Measurements from ENCODE around the gene RCSD1.
A peak's percentile ranks its signal among the peaks of the same experiment; 100 is the strongest.

Gene RCSD1

GRCh38 chr1:167631936-167632614 lies 2.0 kb downstream of the RCSD1 start:
- Histone ChIP-seq H3K27me3 (ENCODE audit: insufficient read depth, poor library complexity, severe bottlenecking) (no peaks in the 10 kb centered on the region), H3K27ac (replicated peaks) (peak overlapping the region; percentile 95), H3K4me3 (replicated peaks; ENCODE audit: insufficient read depth, low read length) (peak overlapping the region; percentile 65)

GRCh38 chr1:167633258-167633944 lies 3.4 kb downstream of the RCSD1 start:
- Histone ChIP-seq H3K27ac (replicated peaks) (peak overlapping the region; percentile 59), H3K4me3 (replicated peaks; ENCODE audit: insufficient read depth, low read length) (no peak overlapping the region; the same call in none of the 2 replicates), H3K27me3 (ENCODE audit: insufficient read depth, poor library complexity, severe bottlenecking) (no peaks in the 10 kb centered on the region)
- DNase-seq (ENCODE audit: low read depth in 1 of 2, low spot score in 1 of 2) = no peak
- TF ChIP-seq POLR2AphosphoS5 (IDR thresholded peaks at IDR 0.05; ENCODE audit: low read depth) = peak; percentile 29; the same call in 1 of the 2 replicates
- no peak for TF ChIP-seq REST (IDR thresholded peaks at IDR 0.05; ENCODE audit: insufficient replicate concordance, low read depth)
- TF ChIP-seq SPI1 (IDR thresholded peaks at IDR 0.05; ENCODE audit: borderline replicate concordance, low read depth) = 0 out of 2 replicates have a peak, but pooled peaks have one; percentile 3

More at GRCh38 chr1:167631936-167632614, 2.0 kb downstream of the RCSD1 start:
- DNase-seq (ENCODE audit: low read depth in 1 of 2, low spot score in 1 of 2) = peak; percentile 68 to 91
- TF ChIP-seq POLR2AphosphoS5 (IDR thresholded peaks at IDR 0.05; ENCODE audit: low read depth) (peak; percentile 44; the same call in 1 of the 2 replicates), GABPA (IDR thresholded peaks at IDR 0.05; ENCODE audit: low read depth) (0 out of 2 replicates have a peak, but pooled peaks have one; percentile 9)
- TF ChIP-seq, protein P1, sequence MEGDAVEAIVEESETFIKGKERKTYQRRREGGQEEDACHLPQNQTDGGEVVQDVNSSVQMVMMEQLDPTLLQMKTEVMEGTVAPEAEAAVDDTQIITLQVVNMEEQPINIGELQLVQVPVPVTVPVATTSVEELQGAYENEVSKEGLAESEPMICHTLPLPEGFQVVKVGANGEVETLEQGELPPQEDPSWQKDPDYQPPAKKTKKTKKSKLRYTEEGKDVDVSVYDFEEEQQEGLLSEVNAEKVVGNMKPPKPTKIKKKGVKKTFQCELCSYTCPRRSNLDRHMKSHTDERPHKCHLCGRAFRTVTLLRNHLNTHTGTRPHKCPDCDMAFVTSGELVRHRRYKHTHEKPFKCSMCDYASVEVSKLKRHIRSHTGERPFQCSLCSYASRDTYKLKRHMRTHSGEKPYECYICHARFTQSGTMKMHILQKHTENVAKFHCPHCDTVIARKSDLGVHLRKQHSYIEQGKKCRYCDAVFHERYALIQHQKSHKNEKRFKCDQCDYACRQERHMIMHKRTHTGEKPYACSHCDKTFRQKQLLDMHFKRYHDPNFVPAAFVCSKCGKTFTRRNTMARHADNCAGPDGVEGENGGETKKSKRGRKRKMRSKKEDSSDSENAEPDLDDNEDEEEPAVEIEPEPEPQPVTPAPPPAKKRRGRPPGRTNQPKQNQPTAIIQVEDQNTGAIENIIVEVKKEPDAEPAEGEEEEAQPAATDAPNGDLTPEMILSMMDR (IDR thresholded peaks at IDR 0.05; ENCODE audit: insufficient read depth, low read length) = no peak

DNA sequence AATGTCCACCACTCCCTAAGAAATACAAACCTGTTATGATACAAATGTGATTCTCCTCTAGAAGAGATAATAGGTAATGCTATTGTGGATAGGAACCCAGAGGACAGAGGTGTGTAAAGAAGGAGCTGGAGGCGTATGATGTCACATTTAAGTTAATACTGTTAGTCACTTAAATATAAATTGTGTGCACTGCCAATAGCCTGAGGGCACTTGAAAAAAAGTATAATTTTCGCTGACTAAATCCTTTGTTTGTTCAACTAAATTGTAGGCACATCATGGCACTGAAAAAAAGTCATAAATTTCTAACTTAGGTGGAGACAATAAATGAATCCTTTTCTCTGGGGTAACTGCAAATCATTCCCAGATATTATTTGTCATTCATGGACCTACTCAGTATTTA lies 4.4 kb downstream of the RCSD1 start:
- H3K4me3 ChIP-seq (replicated peaks; ENCODE audit: insufficient read depth, low read length) = no peak overlapping the region
- no peak for DNase-seq (ENCODE audit: low read depth in 1 of 2, low spot score in 1 of 2)
- no peaks in the 10 kb centered on the region for H3K27me3 ChIP-seq (ENCODE audit: insufficient read depth, poor library complexity, severe bottlenecking)

More for the DNA sequence above, 4.4 kb downstream of the RCSD1 start:
- H3K27ac ChIP-seq (replicated peaks) = peak overlapping the region; percentile 59
- TF ChIP-seq GABPA (IDR thresholded peaks at IDR 0.05; ENCODE audit: low read depth) (no peak), POLR2AphosphoS5 (IDR thresholded peaks at IDR 0.05; ENCODE audit: low read depth) (no peak), REST (IDR thresholded peaks at IDR 0.05; ENCODE audit: insufficient replicate concordance, low read depth) (no peak), SPI1 (IDR thresholded peaks at IDR 0.05; ENCODE audit: borderline replicate concordance, low read depth) (no peak)
- TF ChIP-seq, protein P1 (IDR thresholded peaks at IDR 0.05; ENCODE audit: insufficient read depth, low read length) = no peak
